Hypothalamus (tissue), 51 donors: ENCODE measurements around the gene SPATA16.

ENCODE experiments used
- DNase-seq, 51 donors: peaks; one replicate each; lab custom pipeline; 2025; lab: John Stamatoyannopoulos, UW

Gene SPATA16

DNA sequence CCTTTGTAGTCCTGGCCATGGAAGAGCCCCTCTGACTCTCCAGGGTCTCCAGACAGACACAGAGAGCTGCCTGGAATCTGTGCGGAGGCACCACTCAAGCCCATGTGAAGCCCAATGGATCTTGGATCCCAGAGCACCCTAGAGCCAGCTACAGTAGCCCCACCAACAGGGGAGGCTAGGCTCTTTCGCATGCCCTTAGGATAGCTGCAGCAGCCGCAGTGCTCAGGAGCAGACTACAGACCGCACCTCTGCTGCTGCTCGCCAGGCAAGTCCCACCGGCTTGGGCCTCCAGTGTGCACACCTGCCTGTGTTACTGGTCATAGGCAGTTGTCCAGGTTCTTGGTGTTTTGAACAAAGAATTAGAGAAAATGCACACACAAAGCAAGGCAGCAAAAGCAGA is 131.6 kb downstream of the SPATA16 start:
- DNase-seq = no peak

DNA sequence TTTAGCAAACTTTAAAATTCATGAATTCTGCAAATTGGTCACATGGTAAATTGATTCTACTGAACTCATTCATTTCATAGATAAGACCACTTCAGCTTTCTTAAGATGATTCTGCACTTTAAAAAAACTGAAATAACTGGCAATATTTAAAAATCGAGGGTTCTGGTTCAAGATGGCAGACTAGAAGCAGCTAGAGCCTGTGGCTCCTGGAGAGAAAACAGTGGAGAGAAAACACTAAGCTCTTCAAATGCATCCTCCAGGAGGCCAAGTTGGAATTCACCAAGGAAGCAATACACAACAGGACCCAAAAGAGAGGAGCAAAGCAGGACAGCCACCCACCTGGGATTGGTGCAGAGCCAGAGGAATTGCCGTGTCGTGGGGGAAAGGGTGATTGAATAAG is 132.1 kb downstream of the SPATA16 start:
- no peak for DNase-seq

DNA sequence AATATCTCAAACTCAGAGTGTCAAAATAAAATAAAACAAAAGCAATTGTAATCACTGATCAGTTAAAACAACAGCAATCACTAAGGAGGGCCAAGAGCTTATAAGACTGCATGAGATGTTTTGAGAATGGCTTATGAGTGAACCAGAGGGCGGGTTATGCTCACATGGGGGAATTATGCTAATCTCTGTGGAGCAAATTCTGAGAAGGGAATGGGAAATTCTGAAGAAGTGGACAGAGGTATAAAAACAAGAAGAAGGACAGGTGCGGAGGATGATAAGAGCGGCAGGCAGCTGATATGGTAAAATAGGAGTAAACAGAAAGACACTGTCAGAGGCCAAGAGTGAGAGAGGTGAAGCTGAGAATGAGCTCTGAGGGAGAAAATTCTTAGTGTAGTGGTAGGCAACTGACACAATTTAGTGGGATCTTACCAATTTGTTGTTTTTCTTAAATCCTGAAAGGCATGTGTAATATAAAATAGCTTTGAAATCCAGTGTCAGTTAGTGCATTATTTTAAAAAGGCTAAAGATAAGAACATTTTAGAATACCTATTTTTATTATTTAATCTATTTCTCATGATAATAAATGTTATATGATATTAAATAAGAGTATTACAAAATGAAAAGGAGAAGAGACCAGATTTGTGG is 133.8 kb downstream of the SPATA16 start:
- DNase-seq = no peak

DNA sequence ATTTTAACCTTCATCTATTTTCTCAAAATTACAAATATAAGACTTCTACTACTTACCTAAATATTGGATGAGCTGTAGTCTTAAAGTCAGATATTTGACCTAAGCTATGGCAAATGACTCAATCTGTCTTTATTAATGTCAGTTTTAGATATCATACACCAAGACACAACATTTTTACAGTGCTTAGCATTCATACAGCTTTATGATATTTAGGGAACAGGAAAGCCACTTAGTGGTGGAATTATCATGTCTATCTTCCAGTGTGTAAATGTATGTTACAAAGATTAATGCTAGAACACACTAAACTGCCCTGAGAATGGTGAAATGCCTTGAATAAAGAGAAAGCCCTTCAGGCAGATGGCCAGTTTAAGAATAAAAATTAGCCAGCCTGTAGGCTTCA is 135.0 kb downstream of the SPATA16 start:
- DNase-seq = no peak

DNA sequence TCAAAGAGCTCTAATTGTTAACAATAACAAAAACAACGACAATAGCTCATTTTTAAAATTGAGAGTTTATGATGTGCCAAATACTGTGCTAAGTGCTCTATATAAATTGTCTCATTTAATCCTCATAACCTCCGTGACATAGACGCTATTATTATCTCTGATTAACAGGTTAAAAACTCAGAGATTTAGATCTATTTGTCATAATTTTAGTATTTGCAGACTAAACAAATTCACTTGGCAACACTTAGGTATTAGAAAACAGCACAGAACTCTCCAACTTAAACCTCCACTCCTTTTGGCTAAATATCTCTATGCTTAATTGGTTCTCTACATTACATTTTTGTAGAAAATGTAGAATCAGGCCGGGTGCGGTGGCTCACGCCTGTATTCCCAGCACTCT is 136.4 kb downstream of the SPATA16 start:
- no peak for DNase-seq

DNA sequence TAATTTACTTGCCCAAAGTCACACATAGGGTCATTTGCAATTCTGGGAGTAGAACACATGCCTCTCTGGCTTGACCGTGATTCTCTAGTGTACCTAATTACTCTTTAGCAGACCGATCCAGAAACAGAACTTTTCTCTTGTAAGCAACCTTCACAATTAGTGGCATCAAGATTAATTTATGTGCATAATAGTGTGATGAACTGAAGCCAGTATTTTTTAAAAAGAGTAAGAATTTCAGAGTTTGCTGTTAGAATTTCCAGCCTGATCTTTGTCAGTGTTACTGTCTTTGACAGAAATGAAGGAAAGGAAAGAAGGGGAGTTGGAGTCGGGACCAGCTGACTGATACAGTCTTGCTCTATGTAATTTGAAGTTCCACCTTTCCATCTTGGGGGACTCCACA is 137.1 kb downstream of the SPATA16 start:
- no peak for DNase-seq

DNA sequence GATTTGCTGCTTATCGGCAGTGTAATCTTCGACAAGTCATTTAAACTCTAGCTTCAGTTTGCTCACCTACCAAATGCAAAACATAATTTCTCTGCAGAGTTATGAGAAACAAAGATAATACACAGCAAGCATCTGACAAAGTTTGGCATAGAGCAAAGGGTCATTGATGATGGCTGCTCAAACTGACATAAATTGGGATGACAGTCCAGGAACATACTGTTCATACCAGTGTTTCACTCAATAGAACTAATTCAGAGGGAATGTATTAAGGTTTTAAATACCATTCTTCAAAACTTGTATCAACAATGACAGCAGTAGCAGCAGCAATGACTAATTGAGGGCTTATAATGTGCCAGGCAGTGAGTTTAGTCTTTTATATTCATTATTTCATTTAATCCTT is 137.6 kb downstream of the SPATA16 start:
- no peak for DNase-seq

DNA sequence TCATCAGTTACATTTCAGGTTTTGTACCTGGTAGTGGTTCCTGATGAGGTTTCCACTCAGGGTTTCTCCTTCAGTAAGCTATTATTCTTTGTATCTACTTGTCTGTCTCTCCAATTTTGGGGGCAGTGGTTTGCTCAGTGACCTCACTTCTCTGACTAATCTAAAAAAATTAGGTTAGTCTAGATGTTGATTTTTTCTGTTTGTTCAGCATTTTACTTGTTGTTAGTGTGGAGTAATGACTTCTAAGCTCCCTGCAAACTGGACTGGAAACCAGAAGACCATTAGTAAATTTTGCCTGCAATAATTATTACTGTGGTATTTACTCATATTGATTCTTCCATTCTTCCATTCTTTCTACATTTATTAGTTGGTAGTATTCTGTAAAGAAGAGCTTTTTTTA is 139.4 kb downstream of the SPATA16 start:
- DNase-seq = no peak

DNA sequence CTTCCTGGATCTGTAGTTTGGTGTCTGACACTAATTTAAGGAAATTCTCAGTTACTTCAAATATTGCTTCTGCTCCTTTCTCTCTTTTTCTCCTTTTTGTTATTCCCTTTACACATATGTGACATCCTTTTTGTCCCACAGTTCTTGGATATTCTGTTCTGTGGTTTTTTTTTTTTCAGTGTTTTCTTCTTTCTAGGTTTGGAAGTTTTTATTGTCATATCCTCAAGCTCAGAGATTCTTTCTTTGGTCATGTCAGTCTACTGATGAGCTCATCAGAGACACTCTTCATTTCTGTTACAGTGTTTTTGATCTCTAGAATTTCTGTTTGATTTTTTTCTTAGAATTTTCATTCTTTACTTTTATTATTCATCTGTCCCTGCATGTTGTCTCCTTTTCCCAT is 140.5 kb downstream of the SPATA16 start:
- DNase-seq = no peak

DNA sequence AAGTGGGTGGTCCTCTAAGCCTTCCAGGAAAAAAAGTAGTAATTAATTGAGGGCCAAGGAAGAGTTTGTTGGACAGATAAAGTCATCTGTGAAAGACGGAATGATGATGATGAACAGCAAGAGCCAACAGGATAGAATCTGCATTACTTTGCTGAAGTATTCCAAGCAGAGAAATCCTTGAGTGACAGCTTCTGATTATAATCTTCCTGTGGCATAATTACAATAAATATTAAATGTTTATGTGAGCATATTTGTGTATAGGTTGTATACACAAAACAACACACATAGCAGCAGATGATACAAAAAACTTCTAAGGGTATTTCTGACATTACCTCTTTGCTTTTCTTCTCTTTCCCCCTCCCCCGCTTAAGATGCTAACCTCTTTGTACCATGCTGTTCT is 147.6 kb downstream of the SPATA16 start:
- DNase-seq = no peak

DNA sequence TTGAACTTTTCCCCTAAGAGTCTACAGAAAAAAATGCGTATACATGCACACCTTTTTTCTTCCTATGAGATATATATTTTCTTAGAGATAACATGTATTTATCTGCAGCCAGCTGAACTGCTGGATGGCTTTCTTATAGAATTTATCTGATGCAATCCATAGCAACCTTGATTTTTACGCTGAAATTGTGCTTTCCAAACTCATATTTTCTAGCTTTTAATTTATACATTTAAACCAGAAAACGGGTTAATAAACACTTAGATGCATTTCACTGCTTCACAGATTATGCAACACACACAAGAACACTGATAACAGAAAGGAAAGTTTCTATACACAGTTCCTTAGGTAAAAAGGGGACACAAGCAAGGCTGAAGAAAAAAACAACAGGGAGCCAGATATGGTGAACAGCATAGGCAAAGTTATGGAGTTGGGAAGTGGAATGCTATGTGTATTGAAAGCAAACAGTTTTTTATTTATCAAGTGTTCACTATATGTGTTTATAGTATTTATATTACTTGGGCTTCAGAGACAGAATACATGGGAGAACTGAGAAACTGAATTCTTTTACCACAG is 149.5 kb downstream of the SPATA16 start:
- DNase-seq = no peak

DNA sequence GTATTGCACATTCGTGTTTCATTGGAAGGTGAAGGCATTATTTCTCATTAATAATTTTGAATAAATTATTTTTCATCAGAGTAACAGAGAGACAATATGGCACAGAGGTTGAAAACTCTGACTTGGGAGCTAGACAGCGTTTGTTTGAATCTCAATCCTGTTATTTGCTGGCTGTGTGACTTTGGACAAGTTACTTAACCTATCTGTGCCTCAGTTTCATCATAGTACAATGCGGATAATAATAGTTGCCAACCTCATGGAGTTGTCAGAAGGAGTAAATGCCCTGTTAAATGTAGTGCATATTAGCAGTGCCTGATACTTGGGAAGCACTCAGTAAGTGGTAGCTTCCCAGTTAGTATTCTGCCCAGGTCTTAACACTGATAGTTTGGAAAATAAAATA is 151.7 kb downstream of the SPATA16 start:
- no peak for DNase-seq

DNA sequence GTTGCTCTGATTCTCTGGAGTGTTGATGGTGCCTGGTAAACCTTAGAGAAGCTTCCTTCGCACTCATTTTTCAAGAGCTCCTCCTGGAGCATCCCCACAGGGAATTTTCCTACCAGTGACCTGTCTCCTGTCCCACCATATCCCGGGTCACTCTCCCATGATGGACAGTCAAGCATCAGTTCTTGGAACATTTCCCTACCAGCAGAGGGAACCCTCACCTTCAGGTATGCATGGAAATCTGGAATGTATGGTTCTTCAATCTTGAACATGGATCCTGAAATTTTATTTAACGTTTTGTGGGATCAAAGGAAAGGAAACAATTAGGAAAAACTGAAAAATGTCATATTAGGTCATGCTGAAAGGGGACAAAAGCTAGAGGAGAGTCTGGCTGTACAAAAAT is 153.8 kb downstream of the SPATA16 start:
- DNase-seq = no peak

DNA sequence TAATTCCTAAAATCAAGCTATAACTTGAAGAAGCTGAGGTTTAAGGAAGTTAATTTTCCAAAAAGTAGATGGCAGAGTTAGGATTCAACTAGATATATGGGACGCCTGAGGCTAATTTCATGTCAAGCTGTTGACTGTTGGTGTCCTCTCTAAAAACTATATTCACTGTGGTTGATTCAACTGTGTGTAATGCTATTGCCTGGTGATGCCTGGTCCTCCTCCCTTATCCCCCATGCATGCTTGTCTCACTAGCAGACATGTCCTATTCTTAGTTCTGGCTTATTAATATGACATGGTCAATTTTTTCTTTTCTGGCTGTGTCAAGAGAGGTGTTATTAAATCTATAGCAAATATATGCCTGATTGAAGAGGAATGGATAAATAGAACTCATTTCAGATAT is 156.1 kb downstream of the SPATA16 start:
- no peak for DNase-seq

DNA sequence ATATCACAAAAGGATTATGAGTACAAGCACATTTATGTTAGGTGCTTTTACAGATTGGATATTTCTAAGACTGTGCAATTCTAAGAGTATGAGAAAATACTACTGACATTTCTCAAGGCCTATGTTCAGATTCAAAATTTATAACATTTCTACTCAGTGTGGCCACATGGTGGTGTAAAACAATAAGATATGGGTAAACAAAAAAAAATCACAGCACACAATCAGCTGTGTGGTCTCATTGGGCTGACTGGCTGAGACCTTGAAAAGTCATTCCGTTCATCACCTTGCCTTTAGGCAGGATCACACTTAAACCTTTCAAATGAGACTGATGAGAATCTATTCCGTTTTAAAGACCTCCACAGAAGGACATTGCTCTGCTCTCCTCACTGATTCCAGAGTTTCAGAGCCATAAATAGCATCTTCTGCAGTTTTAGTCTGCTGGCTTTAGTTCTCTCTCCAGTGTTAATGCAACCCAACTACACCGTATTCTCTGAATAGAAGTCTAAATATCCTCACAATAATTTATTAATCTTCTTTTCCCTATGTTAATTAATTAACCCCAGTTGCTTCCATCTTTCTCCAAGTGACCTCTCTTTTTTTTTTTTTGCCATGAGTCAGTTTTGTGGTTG is 158.2 kb downstream of the SPATA16 start:
- DNase-seq = no peak

DNA sequence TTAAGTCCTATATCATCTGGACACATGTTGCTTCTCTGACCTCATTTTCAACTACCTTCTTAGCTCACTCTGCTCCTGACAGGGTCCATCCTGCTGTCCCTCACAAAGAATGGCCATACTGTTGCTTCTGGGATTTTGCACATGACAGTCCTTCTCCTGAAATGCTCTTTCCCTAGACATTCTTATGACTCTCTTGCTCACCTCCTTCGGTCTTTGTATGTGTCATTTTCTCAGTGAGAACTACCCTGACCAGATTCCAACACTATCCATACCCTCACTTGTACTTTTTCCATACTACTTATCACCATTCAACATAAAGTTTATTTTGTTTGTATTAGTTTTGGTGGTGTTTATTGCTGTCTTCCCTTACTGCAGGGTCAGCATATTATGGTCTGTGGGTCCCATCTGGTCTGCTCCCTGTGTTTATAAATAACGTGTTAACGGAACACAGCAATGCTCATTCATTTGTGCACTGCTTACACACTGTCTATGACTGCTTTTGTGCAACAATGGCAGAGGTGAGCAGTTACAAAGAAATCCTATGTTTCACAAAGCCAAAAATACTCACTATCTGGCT is 159.5 kb downstream of the SPATA16 start:
- no peak for DNase-seq

DNA sequence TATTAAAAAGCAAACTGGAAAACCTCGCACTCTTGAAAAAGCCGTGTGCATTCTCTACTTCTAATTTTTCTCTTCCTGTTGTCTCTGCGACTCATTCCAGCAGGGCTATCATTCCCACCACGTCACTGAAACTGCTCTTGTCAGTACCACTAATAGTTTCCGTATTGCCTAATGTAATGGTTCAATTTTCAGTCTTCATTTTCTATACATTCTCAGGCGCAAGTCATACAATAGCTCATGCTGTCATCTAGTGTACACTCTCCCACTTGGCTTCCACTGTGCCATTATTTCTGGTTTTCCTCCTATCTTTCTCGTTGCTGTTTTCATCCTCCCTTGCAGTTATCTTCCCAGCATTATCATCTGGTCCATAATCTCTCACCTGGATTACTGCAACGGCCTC is 160.2 kb downstream of the SPATA16 start:
- DNase-seq = no peak

DNA sequence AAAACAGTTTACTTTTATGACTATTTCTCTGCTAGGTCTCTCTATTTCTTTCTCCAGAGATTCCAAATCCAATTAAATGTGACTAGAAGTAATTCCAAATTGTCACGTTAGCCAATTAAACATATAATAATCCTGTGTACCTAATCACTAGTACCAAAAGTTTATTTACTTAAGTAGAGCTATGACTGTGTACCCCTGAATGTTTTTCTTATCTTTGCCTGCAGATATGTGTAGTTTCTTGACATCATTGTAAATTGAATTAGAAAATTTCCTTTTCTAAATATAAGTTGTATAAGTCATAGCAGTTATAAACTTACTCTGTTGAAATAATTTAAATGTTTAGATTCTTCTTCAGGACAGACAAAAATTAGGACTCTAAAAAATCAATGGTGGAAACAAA is 163.3 kb downstream of the SPATA16 start:
- no peak for DNase-seq

DNA sequence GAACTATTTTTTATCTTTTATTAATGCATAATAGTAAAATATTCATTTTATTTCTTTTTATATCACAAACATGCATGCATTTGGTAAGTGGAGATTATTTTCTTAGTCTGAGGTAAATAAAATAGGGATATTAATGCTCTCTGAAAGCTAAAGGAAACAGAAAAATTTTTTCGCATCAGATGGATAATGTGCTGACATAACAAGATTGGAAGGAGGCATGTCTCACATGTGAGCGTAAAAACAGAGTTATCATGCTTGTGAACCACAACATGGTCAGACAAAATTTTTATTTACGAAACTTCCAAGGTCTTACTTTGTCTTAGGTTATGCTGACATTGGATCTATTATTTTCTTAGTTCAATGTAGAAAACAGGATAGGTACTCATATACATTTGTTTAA is 166.1 kb downstream of the SPATA16 start:
- DNase-seq = no peak

DNA sequence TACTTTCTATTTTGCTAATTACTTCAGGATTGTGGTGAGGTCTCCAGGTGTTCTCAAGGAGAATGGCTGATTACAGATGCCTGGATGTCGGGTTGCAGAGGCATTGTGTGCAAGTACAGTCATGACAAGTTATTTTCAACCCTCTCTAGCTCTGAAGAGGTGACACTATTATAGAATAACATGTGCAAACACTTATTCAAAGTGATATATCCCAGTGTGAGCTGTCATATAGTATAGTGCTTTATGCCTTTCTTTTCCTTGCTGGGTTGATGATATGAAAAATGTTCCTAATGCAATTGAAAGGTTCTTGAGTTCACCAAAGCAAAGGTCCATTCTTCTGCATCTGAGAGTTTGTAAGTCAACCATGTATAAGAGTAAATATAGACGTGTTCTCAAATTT is 167.2 kb downstream of the SPATA16 start:
- no peak for DNase-seq

DNA sequence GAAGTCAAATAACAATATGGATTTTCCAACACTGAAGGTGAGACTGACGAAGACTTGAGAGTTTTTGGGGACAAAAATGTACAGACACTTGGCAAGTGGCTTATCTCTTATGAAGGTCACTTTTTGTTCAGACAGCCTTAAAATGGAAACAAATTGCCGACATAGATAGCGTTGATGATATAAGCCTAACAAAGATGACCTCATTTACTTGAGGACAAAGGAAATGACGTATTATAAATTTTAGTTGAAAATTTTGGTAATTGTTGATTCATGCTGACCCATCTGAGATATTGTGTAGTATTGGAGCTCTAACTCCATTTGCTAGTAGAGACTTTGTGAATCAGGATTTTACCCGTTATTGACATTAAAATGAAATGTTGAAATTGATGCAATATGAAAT is 168.3 kb downstream of the SPATA16 start:
- no peak for DNase-seq

DNA sequence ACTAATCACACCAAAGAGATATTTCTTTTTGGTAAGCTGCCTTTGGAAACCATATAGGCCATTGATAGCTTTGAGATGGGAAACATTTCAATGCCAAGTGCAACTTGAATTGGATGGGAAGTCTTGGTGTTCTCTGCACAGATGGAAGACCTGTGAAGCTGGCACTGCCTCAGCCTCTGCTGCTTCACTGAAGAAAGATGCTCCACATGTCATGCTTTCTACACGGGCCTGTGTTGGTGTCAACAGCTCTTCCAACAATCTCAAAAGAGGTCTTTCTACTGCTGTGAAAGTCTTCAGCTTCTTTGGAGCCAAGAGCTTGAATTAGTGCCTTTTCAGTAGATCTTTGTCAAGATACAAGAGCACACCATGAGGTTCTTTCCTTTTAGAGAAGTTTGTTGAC is 169.0 kb downstream of the SPATA16 start:
- no peak for DNase-seq
